Measurements from ENCODE around the gene TTLL11.
"Not testable (repeated sequence)": the region's sequence is repeated elsewhere in the genome, so short reads cannot be mapped to it uniquely, and the experiment has no call there.

Gene TTLL11

GRCh38 chr9:121809356-121810050 lies 283.6 kb downstream of the TTLL11 start:
- no peak for DNase-seq

- no peak for DNase-seq
Observed at GRCh38 chr9:121808781-121809180, 284.3 kb downstream of the TTLL11 start.

- no peak for DNase-seq
Observed at GRCh38 chr9:121807823-121808278, 285.3 kb downstream of the TTLL11 start.

GRCh38 chr9:121807069-121807822 lies 285.9 kb downstream of the TTLL11 start:
- DNase-seq: no peak

- no peak for DNase-seq
Observed at GRCh38 chr9:121802753-121803152, 290.4 kb downstream of the TTLL11 start.

- no peak for DNase-seq
Observed at GRCh38 chr9:121801579-121801978, 291.5 kb downstream of the TTLL11 start.

GRCh38 chr9:121800376-121800775 lies 292.7 kb downstream of the TTLL11 start:
- DNase-seq: no peak

GRCh38 chr9:121798941-121799340 lies 294.2 kb downstream of the TTLL11 start:
- no peak for DNase-seq

GRCh38 chr9:121797081-121797480 lies 296.0 kb downstream of the TTLL11 start:
- no peak for DNase-seq

GRCh38 chr9:121794334-121794733 lies 298.8 kb downstream of the TTLL11 start:
- not testable (repeated sequence) for DNase-seq

- DNase-seq: not testable (repeated sequence)
Observed at GRCh38 chr9:121792476-121792875, 300.6 kb downstream of the TTLL11 start.

GRCh38 chr9:121790841-121791240 lies 302.3 kb downstream of the TTLL11 start:
- DNase-seq: no peak

GRCh38 chr9:121788686-121789366 lies 304.3 kb downstream of the TTLL11 start:
- DNase-seq: no peak

- DNase-seq: no peak
Observed at GRCh38 chr9:121786998-121787422, 306.1 kb downstream of the TTLL11 start.

- no peak for DNase-seq
Observed at GRCh38 chr9:121786543-121786948, 306.6 kb downstream of the TTLL11 start.

- no peak for DNase-seq
Observed at GRCh38 chr9:121785673-121786542, 307.2 kb downstream of the TTLL11 start.

- no peak for DNase-seq
Observed at GRCh38 chr9:121784731-121785411, 308.2 kb downstream of the TTLL11 start.

- DNase-seq: no peak
Observed at GRCh38 chr9:121783521-121784507, 309.3 kb downstream of the TTLL11 start.

- no peak for DNase-seq
Observed at GRCh38 chr9:121783111-121783510, 310.0 kb downstream of the TTLL11 start.

- DNase-seq: no peak
Observed at GRCh38 chr9:121782514-121783110, 310.5 kb downstream of the TTLL11 start.
